ENCODE results near the gene C1orf159.

C1orf159 gene

DNA sequence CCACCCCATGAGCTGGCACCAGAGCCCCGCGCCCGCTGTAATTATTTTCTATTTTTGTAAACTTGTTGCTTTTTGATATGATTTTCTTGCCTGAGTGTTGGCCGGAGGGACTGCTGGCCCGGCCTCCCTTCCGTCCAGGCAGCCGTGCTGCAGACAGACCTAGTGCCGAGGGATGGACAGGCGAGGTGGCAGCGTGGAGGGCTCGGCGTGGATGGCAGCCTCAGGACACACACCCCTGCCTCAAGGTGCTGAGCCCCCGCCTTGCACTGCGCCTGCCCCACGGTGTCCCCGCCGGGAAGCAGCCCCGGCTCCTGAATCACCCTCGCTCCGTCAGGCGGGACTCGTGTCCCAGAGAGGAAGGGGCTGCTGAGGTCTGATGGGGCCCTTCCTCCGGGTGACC is 60.9 kb downstream of the C1orf159 start:
- DNase-seq (ENCODE audit: low spot score) (no peak), FAIRE-seq (no peak)

DNA sequence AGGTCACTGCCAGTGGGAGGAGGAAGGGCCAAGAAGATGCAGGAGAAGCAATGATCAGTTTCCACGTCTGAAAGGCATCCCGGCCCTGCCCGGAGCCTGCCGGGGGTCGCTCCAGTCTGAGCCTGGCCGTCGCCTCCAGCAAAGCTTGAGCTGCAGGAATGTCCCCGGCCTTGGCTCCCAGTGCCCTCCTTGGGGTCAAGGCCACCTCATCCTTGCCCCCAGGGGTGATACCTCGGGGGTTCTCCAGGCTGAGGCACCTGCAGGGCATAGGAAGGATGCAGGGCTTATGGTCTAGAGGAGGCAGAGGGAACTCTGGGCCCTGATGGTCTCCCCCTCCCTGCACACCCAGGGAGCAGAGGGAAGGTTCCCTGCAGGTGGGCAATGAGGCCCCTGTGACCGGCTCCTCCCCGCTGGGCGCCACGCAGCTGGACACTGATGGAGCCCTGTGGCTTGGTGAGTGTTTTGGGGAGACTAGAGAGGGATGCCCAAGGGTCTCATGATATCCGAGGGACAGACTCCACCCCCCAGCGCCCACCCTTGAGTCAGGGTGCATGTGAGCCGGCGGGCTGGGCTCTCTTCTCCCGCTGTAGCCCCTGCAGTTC is 61.7 kb downstream of the C1orf159 start:
- FAIRE-seq: no peak

DNA sequence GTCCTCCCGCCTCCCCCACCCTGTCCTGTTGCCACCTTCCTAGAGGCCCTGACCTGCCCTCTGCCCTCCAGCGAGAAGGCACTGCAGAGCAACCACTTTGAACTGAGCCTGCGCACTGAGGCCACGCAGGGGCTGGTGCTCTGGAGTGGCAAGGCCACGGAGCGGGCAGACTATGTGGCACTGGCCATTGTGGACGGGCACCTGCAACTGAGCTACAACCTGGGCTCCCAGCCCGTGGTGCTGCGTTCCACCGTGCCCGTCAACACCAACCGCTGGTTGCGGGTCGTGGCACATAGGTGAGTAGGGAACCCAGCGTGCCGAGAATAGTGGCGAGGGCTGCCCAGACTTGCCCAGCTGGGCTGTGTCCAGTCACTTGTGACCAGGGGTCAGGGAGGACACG is 62.2 kb downstream of the C1orf159 start:
- FAIRE-seq: no peak

More for the DNA sequence above, 61.7 kb downstream of the C1orf159 start:
- DNase-seq (ENCODE audit: low spot score): no peak

DNA sequence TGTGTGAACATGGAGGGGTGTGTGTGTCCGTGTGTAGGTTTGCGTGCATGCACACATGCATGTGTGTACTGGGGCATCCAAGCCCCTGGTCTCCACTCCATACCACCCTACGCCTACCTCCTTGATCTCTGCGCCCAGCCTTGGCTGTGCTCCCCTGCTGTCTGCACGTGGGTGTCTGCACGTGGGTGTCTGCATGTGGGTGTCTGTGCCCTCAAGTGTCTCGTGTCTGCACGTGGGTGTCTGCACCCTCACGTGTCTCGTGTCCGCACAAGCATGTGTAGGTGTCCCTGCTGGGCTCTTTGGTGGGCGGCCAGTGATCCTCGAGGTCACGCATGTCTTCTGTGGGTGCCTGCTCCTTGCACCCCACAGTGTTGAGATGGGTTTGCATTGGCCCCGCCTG is 62.9 kb downstream of the C1orf159 start:
- FAIRE-seq: no peak

More for the DNA sequence above, 62.2 kb downstream of the C1orf159 start:
- DNase-seq (ENCODE audit: low spot score): no peak

DNA sequence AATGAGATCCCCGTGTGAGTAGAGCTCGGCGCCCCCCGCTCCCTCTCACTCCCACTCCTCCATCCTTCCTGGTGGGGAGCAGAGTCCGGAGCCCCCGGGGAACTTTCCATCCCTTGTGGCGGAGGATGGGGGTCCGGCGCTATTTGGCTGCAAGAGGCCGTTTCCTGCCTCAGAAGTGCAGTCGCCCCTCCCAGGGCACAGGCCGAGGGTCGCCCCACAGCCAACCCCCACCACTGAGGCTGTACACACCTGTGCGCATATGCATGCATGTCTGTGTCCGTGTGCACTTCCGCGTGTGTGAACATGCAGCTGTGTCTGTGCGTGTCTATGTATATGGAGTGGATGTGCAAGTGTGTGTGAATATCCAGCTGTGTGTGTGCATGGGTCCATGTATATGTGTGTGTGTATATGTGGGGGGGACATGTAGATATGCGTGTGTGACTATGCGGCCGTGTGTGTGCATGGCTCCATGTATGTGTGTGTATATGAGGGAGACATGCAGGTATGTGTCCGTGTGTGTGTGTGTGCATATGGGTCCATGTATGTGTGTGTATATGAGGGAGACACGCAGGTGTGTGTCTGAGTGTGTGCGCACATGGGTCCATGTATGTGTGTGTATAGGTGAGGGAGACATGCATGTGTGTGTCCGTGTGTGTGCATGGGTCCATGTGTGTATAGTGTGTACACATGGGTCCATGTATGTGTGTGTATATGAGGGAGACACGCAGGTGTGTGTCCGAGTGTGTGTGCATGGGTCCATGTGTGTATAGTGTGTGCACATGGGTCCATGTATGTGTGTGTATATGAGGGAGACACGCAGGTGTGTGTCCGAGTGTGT is 63.7 kb downstream of the C1orf159 start:
- DNase-seq (ENCODE audit: low spot score) (no peak), FAIRE-seq (no peak)

More for the DNA sequence above, 62.9 kb downstream of the C1orf159 start:
- DNase-seq (ENCODE audit: low spot score): no peak

DNA sequence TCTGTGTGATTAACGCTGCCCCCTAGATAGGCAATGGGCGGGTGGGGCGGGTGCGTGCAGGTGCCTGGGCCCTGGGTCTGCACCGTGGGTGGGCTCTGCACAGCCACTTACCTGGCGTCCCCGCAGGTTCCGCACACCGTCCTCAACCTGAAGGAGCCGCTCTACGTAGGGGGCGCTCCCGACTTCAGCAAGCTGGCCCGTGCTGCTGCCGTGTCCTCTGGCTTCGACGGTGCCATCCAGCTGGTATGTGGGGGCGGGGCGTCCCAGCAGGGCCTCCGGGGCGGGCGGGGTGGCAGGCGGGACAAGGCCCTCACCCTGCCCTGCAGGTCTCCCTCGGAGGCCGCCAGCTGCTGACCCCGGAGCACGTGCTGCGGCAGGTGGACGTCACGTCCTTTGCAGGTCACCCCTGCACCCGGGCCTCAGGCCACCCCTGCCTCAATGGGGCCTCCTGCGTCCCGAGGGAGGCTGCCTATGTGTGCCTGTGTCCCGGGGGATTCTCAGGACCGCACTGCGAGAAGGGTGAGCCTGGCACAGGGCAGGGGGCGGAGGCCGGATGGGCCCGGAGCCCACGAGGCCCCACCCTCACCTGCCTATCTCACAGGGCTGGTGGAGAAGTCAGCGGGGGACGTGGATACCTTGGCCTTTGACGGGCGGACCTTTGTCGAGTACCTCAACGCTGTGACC is 64.6 kb downstream of the C1orf159 start:
- DNase-seq (ENCODE audit: low spot score) (no peak), FAIRE-seq (no peak)

DNA sequence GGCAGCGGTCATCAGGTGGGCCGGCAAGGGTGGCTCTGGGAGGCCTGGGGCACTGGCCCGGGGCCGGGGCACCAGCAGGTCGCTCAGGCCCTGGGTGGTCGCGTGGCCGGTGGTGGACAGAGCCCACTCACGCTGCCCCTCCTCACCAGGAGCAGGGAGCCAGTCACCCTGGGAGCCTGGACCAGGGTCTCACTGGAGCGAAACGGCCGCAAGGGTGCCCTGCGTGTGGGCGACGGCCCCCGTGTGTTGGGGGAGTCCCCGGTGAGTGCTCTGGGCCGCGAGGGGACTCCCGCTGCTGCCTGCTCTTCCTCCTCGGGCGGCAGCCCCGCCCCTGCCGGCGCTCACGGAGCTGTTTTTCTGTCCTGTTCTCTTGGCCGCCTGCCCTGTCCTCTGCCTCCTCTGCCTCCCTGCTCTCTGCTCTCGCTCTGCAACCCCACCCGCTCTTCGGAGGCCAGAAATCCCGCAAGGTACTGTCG is 65.3 kb downstream of the C1orf159 start:
- no peak for DNase-seq (ENCODE audit: low spot score)
- FAIRE-seq: no peak

DNA sequence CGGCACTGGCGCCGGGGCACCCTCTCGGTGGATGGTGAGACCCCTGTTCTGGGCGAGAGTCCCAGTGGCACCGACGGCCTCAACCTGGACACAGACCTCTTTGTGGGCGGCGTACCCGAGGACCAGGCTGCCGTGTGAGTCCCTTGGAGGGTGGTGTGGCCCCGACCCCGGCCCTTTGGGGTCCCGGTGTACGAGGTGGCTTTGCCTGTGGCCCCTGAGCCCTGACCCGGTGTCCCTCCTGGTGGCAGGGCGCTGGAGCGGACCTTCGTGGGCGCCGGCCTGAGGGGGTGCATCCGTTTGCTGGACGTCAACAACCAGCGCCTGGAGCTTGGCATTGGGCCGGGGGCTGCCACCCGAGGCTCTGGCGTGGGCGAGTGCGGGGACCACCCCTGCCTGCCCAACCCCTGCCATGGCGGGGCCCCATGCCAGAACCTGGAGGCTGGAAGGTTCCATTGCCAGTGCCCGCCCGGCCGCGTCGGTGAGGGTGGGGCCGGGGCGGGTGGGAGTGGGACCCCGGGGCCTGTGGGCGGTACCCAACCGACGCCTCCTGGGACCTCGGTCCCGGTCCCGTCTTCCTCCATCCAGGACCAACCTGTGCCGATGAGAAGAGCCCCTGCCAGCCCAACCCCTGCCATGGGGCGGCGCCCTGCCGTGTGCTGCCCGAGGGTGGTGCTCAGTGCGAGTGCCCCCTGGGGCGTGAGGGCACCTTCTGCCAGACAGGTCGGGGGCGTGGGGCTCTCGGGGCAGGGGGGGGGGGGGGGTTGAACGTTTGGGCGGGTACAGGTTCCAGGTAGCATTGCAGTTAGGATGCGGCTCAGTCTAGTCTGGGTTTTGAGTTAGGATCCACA is 66.3 kb downstream of the C1orf159 start:
- FAIRE-seq (no peak), DNase-seq (ENCODE audit: low spot score) (no peak)

DNA sequence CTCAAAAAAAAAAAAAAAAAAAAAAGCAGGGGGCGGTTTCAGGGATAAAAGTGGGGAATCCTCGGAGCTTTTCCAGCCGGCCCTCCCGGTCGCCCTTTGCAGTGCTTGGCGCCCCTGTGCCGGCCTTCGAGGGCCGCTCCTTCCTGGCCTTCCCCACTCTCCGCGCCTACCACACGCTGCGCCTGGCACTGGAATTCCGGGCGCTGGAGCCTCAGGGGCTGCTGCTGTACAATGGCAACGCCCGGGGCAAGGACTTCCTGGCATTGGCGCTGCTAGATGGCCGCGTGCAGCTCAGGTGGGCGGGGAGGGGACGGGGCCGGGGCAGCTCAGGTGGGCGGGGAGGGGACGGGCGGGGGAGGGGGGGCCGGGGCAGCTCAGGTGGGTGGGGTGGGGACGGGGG is 67.1 kb downstream of the C1orf159 start:
- DNase-seq (ENCODE audit: low spot score) (no peak), FAIRE-seq (no peak)

DNA sequence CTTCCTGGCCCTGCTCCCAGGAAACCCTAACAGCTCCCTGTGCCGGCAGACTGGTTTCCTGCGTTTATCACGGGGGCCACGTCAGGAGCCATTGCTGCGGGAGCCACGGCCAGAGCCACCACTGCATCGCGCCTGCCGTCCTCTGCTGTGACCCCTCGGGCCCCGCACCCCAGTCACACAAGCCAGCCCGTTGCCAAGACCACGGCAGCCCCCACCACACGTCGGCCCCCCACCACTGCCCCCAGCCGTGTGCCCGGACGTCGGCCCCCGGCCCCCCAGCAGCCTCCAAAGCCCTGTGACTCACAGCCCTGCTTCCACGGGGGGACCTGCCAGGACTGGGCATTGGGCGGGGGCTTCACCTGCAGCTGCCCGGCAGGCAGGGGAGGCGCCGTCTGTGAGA is 67.9 kb downstream of the C1orf159 start:
- FAIRE-seq (no peak), DNase-seq (ENCODE audit: low spot score) (no peak)

DNA sequence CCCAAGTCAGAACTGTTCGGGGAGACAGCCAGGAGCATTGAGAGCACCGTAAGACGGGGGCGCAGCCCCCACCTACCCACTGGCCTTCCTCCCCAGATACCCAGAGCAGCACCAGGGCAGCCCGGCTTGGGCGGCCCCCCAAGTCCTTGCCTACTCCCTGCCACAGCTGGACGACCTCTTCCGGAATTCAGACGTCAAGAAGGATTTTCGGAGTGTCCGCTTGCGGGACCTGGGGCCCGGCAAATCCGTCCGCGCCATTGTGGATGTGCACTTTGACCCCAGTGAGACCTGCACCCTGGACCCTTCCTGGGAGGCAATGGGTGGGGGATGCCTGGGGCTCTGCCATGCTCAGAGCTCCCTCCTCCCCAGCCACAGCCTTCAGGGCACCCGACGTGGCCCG is 68.5 kb downstream of the C1orf159 start:
- no peak for FAIRE-seq
- no peak for DNase-seq (ENCODE audit: low spot score)

DNA sequence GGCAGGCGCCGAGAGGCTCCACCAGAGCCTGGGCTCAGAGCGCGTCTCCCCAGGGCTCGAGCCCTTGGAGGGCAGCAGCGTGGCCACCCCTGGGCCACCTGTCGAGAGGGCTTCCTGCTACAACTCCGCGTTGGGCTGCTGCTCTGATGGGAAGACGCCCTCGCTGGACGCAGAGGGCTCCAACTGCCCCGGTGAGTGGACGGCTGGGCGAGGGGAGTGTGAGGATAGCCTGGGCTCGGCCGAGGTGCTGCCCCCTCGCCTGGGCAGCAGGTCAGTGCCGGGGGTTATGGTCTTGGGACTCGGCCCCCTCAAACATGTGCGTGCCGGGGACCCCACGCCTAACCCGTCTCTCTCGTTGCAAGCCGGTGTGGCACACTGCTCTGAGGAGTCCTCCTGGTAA is 69.1 kb downstream of the C1orf159 start:
- no peak for FAIRE-seq
- DNase-seq (ENCODE audit: low spot score): no peak

DNA sequence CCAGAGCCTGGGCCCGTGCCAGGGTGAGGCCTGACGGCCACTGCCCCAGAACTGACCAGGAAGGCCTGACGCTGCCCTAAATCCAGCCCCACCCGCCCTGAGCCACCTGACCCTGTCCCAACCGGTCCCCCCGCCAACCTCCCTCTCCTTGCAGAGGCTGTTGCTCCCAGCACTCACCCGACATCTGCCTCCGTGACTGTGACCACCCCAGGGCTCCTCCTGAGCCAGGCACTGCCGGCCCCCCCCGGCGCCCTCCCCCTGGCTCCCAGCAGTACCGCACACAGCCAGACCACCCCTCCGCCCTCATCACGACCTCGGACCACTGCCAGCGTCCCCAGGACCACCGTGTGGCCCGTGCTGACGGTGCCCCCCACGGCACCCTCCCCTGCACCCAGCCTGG is 69.6 kb downstream of the C1orf159 start:
- DNase-seq (ENCODE audit: low spot score) (no peak), FAIRE-seq (no peak)

DNA sequence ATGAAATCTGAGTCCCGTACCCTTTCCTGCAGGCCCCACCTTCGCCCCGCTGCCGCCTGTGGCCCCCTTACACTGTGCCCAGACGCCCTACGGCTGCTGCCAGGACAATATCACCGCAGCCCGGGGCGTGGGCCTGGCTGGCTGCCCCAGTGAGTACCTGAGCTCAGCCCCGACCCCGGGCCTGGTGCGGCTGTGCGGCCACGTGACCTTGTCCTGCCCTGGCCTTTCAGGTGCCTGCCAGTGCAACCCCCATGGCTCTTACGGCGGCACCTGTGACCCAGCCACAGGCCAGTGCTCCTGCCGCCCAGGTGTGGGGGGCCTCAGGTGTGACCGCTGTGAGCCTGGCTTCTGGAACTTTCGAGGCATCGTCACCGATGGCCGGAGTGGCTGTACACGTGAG is 70.8 kb downstream of the C1orf159 start:
- DNase-seq (ENCODE audit: low spot score) (no peak), FAIRE-seq (no peak)

DNA sequence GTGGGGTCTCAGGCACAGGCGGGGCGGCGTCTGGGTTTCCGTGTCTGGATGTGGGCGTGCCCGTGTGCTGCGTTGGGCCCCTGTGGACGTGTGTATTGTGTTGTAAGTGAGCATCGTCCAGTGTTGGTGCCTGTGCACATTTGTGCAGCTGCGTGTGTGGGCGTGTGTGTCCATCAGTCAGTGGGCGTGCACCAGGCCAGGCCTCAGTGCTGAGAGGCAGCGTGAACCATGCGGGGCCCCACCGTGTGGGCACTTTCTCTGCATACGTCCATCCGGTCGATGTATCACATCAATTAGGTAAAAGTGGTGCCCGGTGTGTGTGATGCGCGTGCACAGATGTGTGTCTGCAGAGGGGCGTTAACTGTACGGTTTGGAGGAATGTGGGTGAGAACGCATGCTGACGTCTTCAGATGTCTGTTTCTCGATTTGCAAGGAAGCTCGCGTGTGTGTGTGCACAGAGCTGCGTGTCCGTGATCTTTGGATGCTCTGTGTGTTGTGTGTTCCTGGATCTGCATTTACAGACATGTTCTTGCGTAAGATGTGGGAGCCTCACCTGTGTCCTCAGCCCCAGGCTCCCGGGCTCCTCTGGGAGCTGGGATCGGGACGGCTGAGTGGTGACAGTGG is 71.3 kb downstream of the C1orf159 start:
- FAIRE-seq (no peak), DNase-seq (ENCODE audit: low spot score) (no peak)

DNA sequence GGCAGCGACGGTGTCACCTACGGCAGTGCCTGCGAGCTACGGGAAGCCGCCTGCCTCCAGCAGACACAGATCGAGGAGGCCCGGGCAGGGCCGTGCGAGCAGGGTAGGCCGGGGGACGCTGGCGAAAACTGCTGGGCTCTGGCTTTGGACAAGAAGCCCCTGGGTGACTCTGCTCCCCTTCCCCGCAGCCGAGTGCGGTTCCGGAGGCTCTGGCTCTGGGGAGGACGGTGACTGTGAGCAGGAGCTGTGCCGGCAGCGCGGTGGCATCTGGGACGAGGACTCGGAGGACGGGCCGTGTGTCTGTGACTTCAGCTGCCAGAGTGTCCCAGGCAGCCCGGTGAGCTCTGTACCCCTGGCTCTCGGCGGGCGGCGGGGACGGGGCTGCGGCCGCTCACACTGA is 72.0 kb downstream of the C1orf159 start:
- FAIRE-seq: no peak
- no peak for DNase-seq (ENCODE audit: low spot score)

DNA sequence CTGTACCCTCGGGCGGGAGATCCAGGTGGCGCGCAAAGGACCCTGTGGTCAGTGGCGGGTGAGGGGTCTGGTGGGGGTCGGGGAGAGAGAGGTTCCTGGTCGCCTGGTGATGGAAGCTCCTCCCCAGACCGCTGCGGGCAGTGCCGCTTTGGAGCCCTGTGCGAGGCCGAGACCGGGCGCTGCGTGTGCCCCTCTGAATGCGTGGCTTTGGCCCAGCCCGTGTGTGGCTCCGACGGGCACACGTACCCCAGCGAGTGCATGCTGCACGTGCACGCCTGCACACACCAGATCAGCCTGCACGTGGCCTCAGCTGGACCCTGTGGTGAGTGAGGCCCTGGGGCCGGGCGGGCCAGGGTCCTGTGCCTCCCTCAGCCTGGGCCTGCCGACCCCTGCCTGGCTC is 72.5 kb downstream of the C1orf159 start:
- FAIRE-seq (no peak), DNase-seq (ENCODE audit: low spot score) (no peak)

DNA sequence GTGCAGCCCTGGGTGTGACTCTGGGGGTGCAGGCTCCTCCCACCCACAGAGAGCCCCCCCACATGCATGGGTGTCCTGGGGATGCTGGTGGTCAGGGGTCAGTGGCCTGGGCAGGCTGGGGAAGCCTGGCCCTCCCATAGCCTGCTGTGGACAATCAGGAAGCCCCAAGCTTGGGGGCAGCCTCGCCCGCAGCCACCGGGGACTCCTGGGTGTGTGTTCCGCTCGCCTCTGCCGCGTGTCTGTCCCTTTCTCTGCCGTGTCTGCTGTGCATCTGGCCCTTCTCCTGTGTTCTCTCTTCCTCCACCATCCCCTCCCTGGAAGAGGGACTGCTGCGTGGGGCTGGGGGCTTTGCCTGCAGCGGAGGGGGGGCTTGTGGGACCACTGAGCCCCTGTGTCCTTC is 73.1 kb downstream of the C1orf159 start:
- no peak for DNase-seq (ENCODE audit: low spot score)
- no peak for FAIRE-seq

DNA sequence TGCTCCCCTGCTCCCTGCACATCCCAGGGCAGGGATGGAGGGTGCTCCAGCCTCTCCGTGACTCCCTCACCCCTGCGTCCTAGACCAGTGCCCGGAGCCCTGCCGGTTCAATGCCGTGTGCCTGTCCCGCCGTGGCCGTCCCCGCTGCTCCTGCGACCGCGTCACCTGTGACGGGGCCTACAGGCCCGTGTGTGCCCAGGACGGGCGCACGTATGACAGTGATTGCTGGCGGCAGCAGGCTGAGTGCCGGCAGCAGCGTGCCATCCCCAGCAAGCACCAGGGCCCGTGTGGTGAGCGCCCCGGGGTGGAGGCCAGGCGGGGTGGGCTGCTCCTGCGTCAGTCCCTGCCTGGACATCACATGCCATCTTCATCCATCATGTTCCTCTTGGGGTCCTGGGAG is 74.0 kb downstream of the C1orf159 start:
- DNase-seq (ENCODE audit: low spot score): no peak
- FAIRE-seq: no peak

DNA sequence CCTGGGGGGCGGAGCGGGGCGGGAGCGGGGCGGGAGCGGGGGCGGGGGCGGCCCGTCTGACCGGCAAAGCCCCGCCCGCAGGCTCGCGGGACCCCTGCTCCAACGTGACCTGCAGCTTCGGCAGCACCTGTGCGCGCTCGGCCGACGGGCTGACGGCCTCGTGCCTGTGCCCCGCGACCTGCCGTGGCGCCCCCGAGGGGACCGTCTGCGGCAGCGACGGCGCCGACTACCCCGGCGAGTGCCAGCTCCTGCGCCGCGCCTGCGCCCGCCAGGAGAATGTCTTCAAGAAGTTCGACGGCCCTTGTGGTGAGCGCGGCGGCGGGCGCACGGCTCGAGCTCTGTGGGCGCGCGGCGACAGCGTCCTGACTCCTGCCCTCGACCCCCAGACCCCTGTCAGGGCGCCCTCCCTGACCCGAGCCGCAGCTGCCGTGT is 74.8 kb downstream of the C1orf159 start:
- FAIRE-seq: no peak

More for the DNA sequence above, 74.8 kb downstream of the C1orf159 start:
- DNase-seq (ENCODE audit: low spot score): no peak

Measured in RCC 7860 (cell line).